Non-pigmented ciliary epithelial cell (primary cell): ENCODE results near the gene KIAA1549.

ENCODE experiments used
- DNase-seq: peaks from one replicate; pipeline ENCODE4 v3.0.0-alpha.2; 2010; ENCODE audit warnings: low read depth

Gene KIAA1549

GRCh38 chr7:138881579-138882188 is 99.5 kb downstream of the KIAA1549 start:
- DNase-seq, result no peak

- DNase-seq, result no peak
Observed at GRCh38 chr7:138880881-138881578, 100.2 kb downstream of the KIAA1549 start.

- no peak for DNase-seq
Observed at GRCh38 chr7:138879356-138879755, 101.8 kb downstream of the KIAA1549 start.

GRCh38 chr7:138878856-138879255 is 102.3 kb downstream of the KIAA1549 start:
- no peak for DNase-seq

GRCh38 chr7:138878051-138878450 is 103.1 kb downstream of the KIAA1549 start:
- no peak for DNase-seq

GRCh38 chr7:138876326-138876725 is 104.9 kb downstream of the KIAA1549 start:
- DNase-seq, result no peak

GRCh38 chr7:138875794-138876193 is 105.4 kb downstream of the KIAA1549 start:
- peak; percentile 86 for DNase-seq

GRCh38 chr7:138873220-138873892 is 107.8 kb downstream of the KIAA1549 start:
- DNase-seq, result no peak

- no peak for DNase-seq
Observed at GRCh38 chr7:138872576-138872975, 108.6 kb downstream of the KIAA1549 start.

GRCh38 chr7:138871814-138872090 is 109.4 kb downstream of the KIAA1549 start:
- no peak for DNase-seq

- no peak for DNase-seq
Observed at GRCh38 chr7:138871065-138871813, 110.0 kb downstream of the KIAA1549 start.

GRCh38 chr7:138869353-138869752 is 111.8 kb downstream of the KIAA1549 start:
- no peak for DNase-seq

- no peak for DNase-seq
Observed at GRCh38 chr7:138868711-138869110, 112.5 kb downstream of the KIAA1549 start.

GRCh38 chr7:138867744-138868143 is 113.4 kb downstream of the KIAA1549 start:
- no peak for DNase-seq

GRCh38 chr7:138866353-138866752 is 114.8 kb downstream of the KIAA1549 start:
- no peak for DNase-seq

GRCh38 chr7:138865843-138866242 is 115.3 kb downstream of the KIAA1549 start:
- no peak for DNase-seq

- DNase-seq, result peak; percentile 60
Observed at GRCh38 chr7:138864667-138865066, 116.5 kb downstream of the KIAA1549 start.

- no peak for DNase-seq
Observed at GRCh38 chr7:138863931-138864330, 117.3 kb downstream of the KIAA1549 start.

GRCh38 chr7:138861051-138861450 is 120.1 kb downstream of the KIAA1549 start:
- DNase-seq, result no peak

- DNase-seq, result no peak
Observed at GRCh38 chr7:138857728-138858127, 123.5 kb downstream of the KIAA1549 start.

- no peak for DNase-seq
Observed at GRCh38 chr7:138854115-138854645, 127.0 kb downstream of the KIAA1549 start.

GRCh38 chr7:138853448-138853847 is 127.7 kb downstream of the KIAA1549 start:
- DNase-seq, result no peak

- no peak for DNase-seq
Observed at GRCh38 chr7:138852469-138852868, 128.7 kb downstream of the KIAA1549 start.
